IMR-90 (cell line): Measurements from ENCODE around the gene CERS5.

ENCODE experiments used
- CTCF ChIP-seq: conservative IDR thresholded peaks from 2 replicates; pipeline ENCODE4 v1.5.1; 2012; ENCODE audit warnings: mild to moderate bottlenecking, low read depth, low read length, improper control_type of control experiment
- ELK1 ChIP-seq: fragments of 150-350 bp; IDR thresholded peaks from 2 replicates; pipeline ENCODE4 v1.6.1; 2016; ENCODE audit warnings: low read depth, mild to moderate bottlenecking, low read length, moderate library complexity, borderline replicate concordance
- POLR2A ChIP-seq: IDR thresholded peaks from 2 replicates; pipeline ENCODE4 v1.6.1; 2012; ENCODE audit warnings: mild to moderate bottlenecking, low read depth, low read length

- TF ChIP-seq CTCF: no peak
- no peak for TF ChIP-seq ELK1
- TF ChIP-seq POLR2A: peak; percentile 37; the same call in 1 of the 2 replicates
These were observed 20.1 kb upstream of the CERS5 start for GRCh38 chr12:50187084-50187900.
